GM12891 (cell line): Measurements from ENCODE around the gene RCCD1.

Experiments used
- PAX5 ChIP-seq: IDR thresholded peaks from 2 replicates; pipeline ENCODE4 v1.6.1; 2011; ENCODE audit warnings: low read length, moderate library complexity, mild to moderate bottlenecking; ENCODE audit not compliant: insufficient read depth, severe bottlenecking
- POLR2A ChIP-seq: IDR thresholded peaks from 2 replicates; pipeline ENCODE4 v1.6.1; 2011; ENCODE audit warnings: low read depth, low read length, control low read depth
- POLR2AphosphoS5 ChIP-seq: IDR thresholded peaks from 2 replicates; pipeline ENCODE4 v1.6.1; 2011; ENCODE audit warnings: low read depth, low read length, control low read depth
- POU2F2 ChIP-seq: IDR thresholded peaks from 2 replicates; pipeline ENCODE4 v1.6.1; 2011; ENCODE audit warnings: low read depth, mild to moderate bottlenecking, control low read depth, low read length, moderate library complexity
- SPI1 ChIP-seq: IDR thresholded peaks from 2 replicates; pipeline ENCODE4 v1.6.1; 2011; ENCODE audit warnings: low read depth, low read length, control low read depth
- TAF1 ChIP-seq: IDR thresholded peaks from 2 replicates; pipeline ENCODE4 v1.6.1; 2011; ENCODE audit warnings: low read depth, low read length, control low read depth

- TF ChIP-seq POLR2A: no peak
- no peak for TF ChIP-seq TAF1
- no peak for TF ChIP-seq POLR2AphosphoS5
- peak; percentile 42 for TF ChIP-seq SPI1
- TF ChIP-seq POU2F2: no peak
- TF ChIP-seq PAX5: no peak
Measured at GRCh38 chr15:90982135-90982534, 27.5 kb downstream of the RCCD1 start.
